Transverse colon (tissue), 4 donors: ENCODE data around the gene CENPS. TPM values are rescaled to one million over a fixed set of nuclear protein-coding genes. Genes with fewer than 3 reads are reported as not detected.

Experiments used
- DNase-seq: peaks from one replicate; pipeline ENCODE4 v3.0.0-alpha.2; 2019
- H3K27ac ChIP-seq, 4 donors: fragments of 200-600 bp; sonication (generic); 2 replicates each; pipeline ENCODE4 v1.5.1; 2016 to 2018; ENCODE audit warnings: inconsistent platforms in 4 of 4
- H3K27me3 ChIP-seq: fragments of 200-600 bp; sonication (generic); 2 replicates; pipeline ENCODE4 v1.5.1; 2017; ENCODE audit warnings: inconsistent platforms
- H3K36me3 ChIP-seq, 4 donors: fragments of 200-600 bp; sonication (generic); 2 replicates each; pipeline ENCODE4 v1.5.1; 2017 to 2019; ENCODE audit warnings: inconsistent platforms in 4 of 4
- H3K4me1 ChIP-seq, 4 donors: fragments of 200-600 bp; sonication (generic); 2 replicates each; pipeline ENCODE4 v1.5.1; 2017 to 2020; ENCODE audit warnings: inconsistent platforms in 4 of 4
- H3K4me3 ChIP-seq, 4 donors: fragments of 200-600 bp; sonication (generic); 1 replicate in 1 of 4; 2 replicates in 3 of 4; pipeline versions ENCODE4 v1.5.1 to v1.6.1; 2017 to 2019; ENCODE audit warnings: inconsistent platforms in 4 of 4
- H3K9me3 ChIP-seq, 2 donors: fragments of 200-600 bp; sonication (generic); 2 replicates each; pipeline ENCODE4 v1.5.1; 2017 to 2019; ENCODE audit warnings: inconsistent platforms in 2 of 2
- CTCF ChIP-seq, 5 experiments: fragments of 200-600 bp in 3 of 5; fragments of 450-650 bp in 2 of 5; sonication (generic) in 3 of 5; IDR thresholded peaks; 1 replicate in 2 of 5; 2 replicates in 3 of 5; pipeline ENCODE4 v1.5.1; 2016 to 2017; ENCODE audit warnings: antibody characterized with exemption in 5 of 5, inconsistent platforms in 3 of 5, mild to moderate bottlenecking in 2 of 5, moderate library complexity in 1 of 5
- EP300 ChIP-seq: sonication (generic); formaldehyde crosslinking; IDR thresholded peaks from one replicate; pipeline ENCODE4 v1.6.1; 2017; ENCODE audit warnings: antibody characterized with exemption, low read depth
- POLR2A ChIP-seq: fragments of 450-650 bp; IDR thresholded peaks from one replicate; pipeline ENCODE4 v1.6.1; 2016; ENCODE audit warnings: antibody characterized with exemption, mild to moderate bottlenecking, moderate library complexity
- POLR2AphosphoS5 ChIP-seq, 3 donors: sonication (generic); formaldehyde crosslinking; IDR thresholded peaks; one replicate each; pipeline ENCODE4 v1.6.1; 2016; ENCODE audit warnings: antibody characterized with exemption in 3 of 3
- WGBS, 2 donors: methylation state at CpG; one replicate each; pipeline ENCODE4 v1.1.5; 2018; ENCODE audit warnings: low coverage in 1 of 2; 5-methylcytosine and 5-hydroxymethylcytosine counted together
- in situ Hi-C, 4 donors: fragments of 200-750 bp; cut with MboI; loops; one replicate each; pipeline versions ENCODE4 v1.15.0 to v1.15.1; 2017; ENCODE audit warnings: low sequenced_read_pairs in 3 of 4, low pct_ligation_motif_present in 1 of 4, low pct_unique_long_range_greater_than_20kb in 1 of 4
- intact Hi-C: fragments of 100-400 bp; cut with DNase I; formaldehyde crosslinking; loops from one replicate; pipeline ENCODE4 v1.15.1; 2023; ENCODE audit warnings: low total_unique reads
- total RNA-seq, 4 donors: library from RNA; depleted of rRNA; stranded (reverse); fragments of >200 nt; gene quantifications; one replicate each; pipeline ENCODE4 v1.1.0, GENCODE V29; 2016

CENPS gene
- total RNA-seq, 4 donors from 2014 or later, result 6.8 to 8.2 TPM; not detected in 2

GRCh38 chr1:10389271-10389973 lies 40.8 kb upstream of the CENPS start:
- Histone ChIP-seq H3K4me3 (no peak overlapping the region), H3K27ac (peak overlapping the region in 3 of 4 donors; percentile 49 to 85 (median 75)), H3K36me3 (no peaks in the 10 kb centered on the region), H3K27me3 (no peaks in the 10 kb centered on the region), H3K9me3 (no peaks in the 10 kb centered on the region), H3K4me1 (peaks cover 9 to 24% (median 20%) of the 10 kb centered on the region in 4 donors)
- in situ Hi-C loops (no loop called here), intact Hi-C loops (no loop called here)
- no peak for DNase-seq
- TF ChIP-seq POLR2AphosphoS5 (IDR thresholded peaks at IDR 0.05) (no peak), POLR2A (no peak), EP300 (no peak), CTCF (IDR thresholded peaks at IDR 0.05) (no peak)
- WGBS, 2 donors, result 94 to 100% methylated on average over 1 to 6 of the region's 6 CpGs

- TF ChIP-seq POLR2A (no peak), POLR2AphosphoS5 (IDR thresholded peaks at IDR 0.05) (no peak), CTCF (IDR thresholded peaks at IDR 0.05) (no peak), EP300 (no peak)
- DNase-seq, result no peak
- intact Hi-C loops (no loop called here), in situ Hi-C loops (no loop called here)
- 44 to 85% methylated on average over 1 to 3 of the region's 3 CpGs for WGBS, 2 donors
- Histone ChIP-seq H3K27me3 (no peaks in the 10 kb centered on the region), H3K27ac (no peak overlapping the region), H3K4me1 (peaks cover 4 to 24% (median 14%) of the 10 kb centered on the region in 4 donors), H3K4me3 (no peak overlapping the region), H3K36me3 (no peaks in the 10 kb centered on the region), H3K9me3 (no peaks in the 10 kb centered on the region)
Measured at GRCh38 chr1:10396870-10397269, 33.4 kb upstream of the CENPS start.

GRCh38 chr1:10398278-10398733 lies 31.9 kb upstream of the CENPS start:
- in situ Hi-C loops (no loop called here), intact Hi-C loops (no loop called here)
- TF ChIP-seq CTCF (IDR thresholded peaks at IDR 0.05) (no peak), POLR2A (no peak), POLR2AphosphoS5 (IDR thresholded peaks at IDR 0.05) (no peak), EP300 (no peak)
- no peak for DNase-seq
- H3K27me3 ChIP-seq, result no peaks in the 10 kb centered on the region
- WGBS, 2 donors, result 1 to 7% methylated on average over 2 to 27 of the region's 34 CpGs
- peaks cover 4 to 24% (median 14%) of the 10 kb centered on the region in 4 donors for H3K4me1 ChIP-seq
- H3K36me3 ChIP-seq, result peaks cover 0 to 5% (median 1%) of the 10 kb centered on the region in 4 donors
- H3K9me3 ChIP-seq, result no peaks in the 10 kb centered on the region
- H3K4me3 ChIP-seq, result peak overlapping the region; percentile 44 to 92 (median 84)
- H3K27ac ChIP-seq, result peak overlapping the region; percentile 92 to 98 (median 96)

GRCh38 chr1:10398734-10399443 lies 31.3 kb upstream of the CENPS start, which contains the start of gene PGD:
Gene PGD (plus strand): TSS chr1:10399064. CDS start chr1:10399118, 54 bp downstream.
- Histone ChIP-seq H3K27me3 (no peaks in the 10 kb centered on the region), H3K4me3 (peak within 1 kb of the TSS; percentile 82 to 92 (median 85)), H3K4me1 (peaks cover 4 to 24% (median 14%) of the 10 kb centered on the region in 4 donors), H3K27ac (peak within 1 kb of the TSS; percentile 92 to 98 (median 96)), H3K36me3 (peaks cover 0 to 8% (median 3%) of the 10 kb centered on the region in 4 donors), H3K9me3 (no peaks in the 10 kb centered on the region)
- 0% methylated on average over 19 of the region's 76 CpGs; no CpG with 5 or more reads in 1 of the 2 donors for WGBS, 2 donors
- peak; percentile 99 for DNase-seq
- TF ChIP-seq EP300 (no peak), POLR2A (peak; percentile 83), POLR2AphosphoS5 (IDR thresholded peaks at IDR 0.05) (peak; percentile 71 to 90 (median 83)), CTCF (IDR thresholded peaks at IDR 0.05) (no peak)
- in situ Hi-C loops, result no loop called here
- intact Hi-C loops, result no loop called here
